Fibroblast of lung (primary cell): ENCODE data around the gene MAP4K2.

Experiments
- EZH2 ChIP-seq: IDR thresholded peaks from 2 replicates; pipeline ENCODE4 v1.5.1; 2012; ENCODE audit warnings: low read length, control low read depth, mild to moderate bottlenecking; ENCODE audit errors: missing control alignments
- TF ChIP-seq, protein P1 (sequence below), 2 donors: IDR thresholded peaks in 1 of 2; conservative IDR thresholded peaks in 1 of 2; 1 replicate in 1 of 2; 2 replicates in 1 of 2; pipeline ENCODE4 v1.5.1; 2011 to 2012; ENCODE audit warnings: low read length in 2 of 2, control low read depth in 1 of 2, inconsistent platforms in 1 of 2, low read depth in 1 of 2, mild to moderate bottlenecking in 1 of 2

DNA sequence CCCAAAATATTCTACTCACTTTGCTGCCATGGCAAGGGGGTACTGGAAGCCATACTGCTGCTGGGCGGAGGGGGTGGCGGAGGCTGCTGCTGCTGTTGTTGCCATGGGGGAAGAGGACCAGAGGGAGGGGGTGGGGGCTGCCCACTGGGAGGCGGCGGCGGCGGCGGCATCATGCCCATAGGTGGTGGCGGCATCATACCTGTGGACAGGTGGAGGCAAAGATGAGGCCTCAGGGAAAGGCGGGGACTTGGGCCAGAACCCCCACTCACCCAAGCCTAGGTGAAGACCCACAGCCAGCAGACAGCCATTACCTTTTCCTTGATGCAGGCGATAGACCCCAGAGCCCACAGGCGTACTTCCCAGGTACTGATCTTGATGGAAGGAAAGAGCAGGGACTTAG is 36.1 kb downstream of the MAP4K2 start:
- TF ChIP-seq, protein P1, sequence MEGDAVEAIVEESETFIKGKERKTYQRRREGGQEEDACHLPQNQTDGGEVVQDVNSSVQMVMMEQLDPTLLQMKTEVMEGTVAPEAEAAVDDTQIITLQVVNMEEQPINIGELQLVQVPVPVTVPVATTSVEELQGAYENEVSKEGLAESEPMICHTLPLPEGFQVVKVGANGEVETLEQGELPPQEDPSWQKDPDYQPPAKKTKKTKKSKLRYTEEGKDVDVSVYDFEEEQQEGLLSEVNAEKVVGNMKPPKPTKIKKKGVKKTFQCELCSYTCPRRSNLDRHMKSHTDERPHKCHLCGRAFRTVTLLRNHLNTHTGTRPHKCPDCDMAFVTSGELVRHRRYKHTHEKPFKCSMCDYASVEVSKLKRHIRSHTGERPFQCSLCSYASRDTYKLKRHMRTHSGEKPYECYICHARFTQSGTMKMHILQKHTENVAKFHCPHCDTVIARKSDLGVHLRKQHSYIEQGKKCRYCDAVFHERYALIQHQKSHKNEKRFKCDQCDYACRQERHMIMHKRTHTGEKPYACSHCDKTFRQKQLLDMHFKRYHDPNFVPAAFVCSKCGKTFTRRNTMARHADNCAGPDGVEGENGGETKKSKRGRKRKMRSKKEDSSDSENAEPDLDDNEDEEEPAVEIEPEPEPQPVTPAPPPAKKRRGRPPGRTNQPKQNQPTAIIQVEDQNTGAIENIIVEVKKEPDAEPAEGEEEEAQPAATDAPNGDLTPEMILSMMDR (conservative IDR thresholded peaks at IDR 0.05 in 1 of 2, IDR thresholded peaks at IDR 0.05 in 1 of 2; ENCODE audit: low read depth in 1 of 2, low read length in 2 of 2), result no peak
- TF ChIP-seq EZH2, result no peak
